Endothelial cell of hepatic sinusoid (primary cell): ENCODE results near the gene UCK2.

ENCODE experiments used
- in situ Hi-C: cut with HindIII; loops from 2 replicates; pipeline ENCODE4 v1.10.0; 2017; ENCODE audit warnings: low sequenced_read_pairs

UCK2 gene

DNA sequence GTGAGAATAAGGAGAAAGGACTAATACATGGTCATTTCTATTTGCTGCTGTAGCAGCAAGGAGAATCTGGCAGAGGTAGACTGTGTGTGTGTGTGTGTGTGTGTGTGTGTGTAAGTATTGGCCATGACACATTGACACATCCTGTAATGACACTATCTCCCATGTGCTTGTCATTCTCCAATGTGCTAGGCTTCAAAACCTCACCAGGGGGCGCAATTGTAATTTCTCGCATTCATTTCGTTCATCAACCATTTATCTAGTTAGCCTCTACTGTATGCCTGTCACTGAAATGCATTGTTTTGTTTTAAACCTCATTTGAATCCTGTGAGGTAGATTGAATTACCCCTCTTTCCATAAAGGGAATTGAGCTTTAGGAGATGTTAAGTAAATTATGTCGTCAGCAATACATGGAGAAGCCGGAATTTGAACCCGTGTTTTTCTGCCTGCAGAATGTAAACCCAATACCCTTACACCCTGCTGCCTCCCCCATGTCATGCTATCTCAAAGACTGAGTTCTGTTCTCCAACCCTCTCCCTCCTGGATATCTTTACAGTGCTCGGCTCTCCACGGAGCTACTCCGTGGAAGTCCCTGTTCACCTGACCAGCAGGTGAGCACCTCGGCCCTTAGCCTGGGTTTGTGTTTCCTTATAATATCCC lies 100.8 kb downstream of the UCK2 start:
- in situ Hi-C loops = loop anchor here (5.0 kb wide), 2 partner anchors 124 to 286 kb away; no protein-coding TSS in a partner anchor

DNA sequence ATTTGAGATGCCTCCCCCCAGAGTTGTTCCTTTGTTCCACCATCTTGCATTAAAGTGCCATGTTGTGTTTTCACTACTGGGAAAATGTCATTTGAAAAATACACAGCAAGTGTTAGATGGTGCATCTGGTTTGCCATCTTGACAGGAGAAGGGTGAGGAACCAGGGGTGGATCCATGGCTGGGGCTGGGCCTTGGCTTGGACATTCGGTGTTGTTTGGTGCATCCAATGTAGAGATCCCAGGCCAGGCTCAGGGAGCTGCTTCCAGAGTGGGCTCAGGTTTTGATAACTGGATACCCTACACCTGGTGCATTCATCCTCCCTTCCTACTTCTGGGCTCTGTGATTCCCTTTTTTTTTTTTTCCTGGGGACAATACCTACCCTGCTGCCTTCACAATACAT lies 103.5 kb downstream of the UCK2 start:
- in situ Hi-C loops = no loop called here

DNA sequence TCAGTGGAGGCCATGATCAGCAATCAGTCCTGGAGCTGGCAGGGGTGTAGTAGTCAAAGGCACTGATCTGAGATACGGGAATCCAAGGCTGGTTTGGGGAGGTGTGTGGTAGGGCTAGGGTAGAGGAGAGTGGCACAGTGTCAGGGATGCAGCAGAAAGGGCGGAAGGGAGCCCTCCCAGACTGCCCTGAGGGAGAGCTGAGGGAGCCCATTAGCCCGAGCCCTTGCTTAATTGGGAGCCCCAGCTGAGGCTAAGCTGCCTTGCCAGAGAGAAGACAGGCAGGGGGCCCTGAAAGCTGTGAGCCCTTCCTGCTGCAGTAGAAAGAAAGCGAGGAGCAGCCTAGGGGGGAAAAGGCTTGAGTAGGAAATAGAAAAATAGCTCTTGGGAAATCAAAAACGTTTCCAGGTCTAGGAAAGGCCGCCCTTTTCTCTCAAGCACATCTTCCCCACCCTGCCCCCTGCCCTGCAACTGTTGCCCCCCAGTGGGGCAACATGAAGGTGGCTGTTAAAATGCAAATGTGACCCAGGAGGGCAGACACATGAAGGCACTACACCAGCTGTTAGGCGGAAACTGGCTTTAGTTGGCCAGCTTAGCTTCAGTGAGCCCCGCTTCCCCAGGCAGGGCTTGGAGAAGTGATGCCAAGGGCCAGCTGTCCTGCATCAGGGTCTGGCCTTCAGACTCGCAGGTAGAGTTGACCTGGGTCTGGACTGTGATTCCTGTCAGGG lies 106.2 kb downstream of the UCK2 start:
- in situ Hi-C loops = no loop called here

DNA sequence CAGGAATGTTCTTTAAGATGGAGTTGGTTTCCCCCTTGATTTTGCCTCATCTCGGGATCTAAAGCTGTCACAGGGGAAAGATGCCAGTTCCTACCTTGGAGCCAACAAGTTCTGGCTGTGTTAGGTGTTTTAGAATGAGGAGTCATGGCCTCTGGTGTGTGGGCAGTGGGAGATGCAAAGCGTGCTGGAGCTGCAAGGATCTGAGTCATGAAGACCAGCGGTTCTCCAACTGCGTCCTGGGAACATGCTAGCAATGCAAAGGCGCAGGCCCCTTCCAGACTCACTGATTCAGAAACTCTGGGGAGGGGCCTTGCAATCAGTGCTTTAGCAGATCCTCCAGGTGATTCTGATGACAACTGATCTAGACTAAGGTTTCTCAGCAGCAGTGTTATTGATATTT lies 109.1 kb downstream of the UCK2 start:
- in situ Hi-C loops = no loop called here

DNA sequence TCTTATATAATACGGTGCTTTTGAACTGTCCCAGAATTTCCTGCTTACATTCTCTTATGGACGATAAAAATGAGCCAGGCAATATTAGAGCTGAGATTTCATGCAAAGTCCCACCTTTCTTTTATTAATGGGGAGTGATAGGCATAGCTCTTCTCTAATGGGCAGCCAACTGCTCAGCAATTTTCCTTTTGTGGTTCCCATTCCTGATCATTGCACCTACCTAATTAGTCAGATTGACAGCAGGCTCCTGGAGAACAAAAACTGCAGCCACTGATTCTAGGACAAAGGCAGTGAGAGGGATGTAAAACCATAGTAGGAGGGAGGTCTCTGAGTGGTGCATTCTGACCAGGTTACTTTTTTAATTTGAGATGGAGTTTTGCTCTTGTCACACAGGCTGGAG lies 110.4 kb downstream of the UCK2 start:
- in situ Hi-C loops = no loop called here

DNA sequence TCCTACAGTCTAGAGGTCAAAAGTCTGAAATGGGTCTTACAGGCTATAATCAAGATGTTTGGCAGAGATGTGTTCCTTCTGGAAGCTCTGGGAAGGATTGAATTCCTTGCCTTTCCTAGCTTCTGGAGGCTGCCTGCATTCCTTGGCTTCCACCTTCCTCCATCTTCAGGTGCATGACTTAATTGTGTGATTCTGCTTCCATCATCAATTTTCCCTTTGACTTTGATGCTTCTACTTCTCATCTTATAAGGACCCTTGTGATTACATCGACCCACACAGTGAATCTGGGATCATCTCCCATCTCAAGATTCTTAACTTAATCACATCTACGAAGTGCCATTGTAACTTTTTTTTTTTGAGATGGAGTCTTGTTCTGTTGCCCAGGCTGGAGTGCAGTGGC lies 111.4 kb downstream of the UCK2 start:
- in situ Hi-C loops = no loop called here

DNA sequence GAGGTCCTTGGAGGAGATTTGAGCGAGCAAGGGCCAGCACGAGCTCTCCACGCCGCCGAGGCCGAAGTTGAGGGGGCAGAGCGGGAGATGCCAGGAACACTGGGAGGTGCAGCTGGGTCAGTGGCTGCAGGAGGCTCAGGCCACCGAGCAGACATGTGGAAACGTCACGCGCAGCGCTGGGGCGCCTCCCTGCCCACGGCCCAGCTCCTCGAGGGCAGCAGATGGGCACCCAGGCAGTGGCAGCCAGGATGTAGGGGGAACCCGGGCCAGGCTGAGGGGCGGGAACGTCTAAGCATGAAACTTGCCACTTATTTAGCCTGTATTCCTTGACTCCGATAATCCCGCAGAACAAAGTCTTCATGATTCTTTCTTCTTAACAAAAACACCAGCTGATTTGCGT lies 114.1 kb downstream of the UCK2 start:
- in situ Hi-C loops = no loop called here

DNA sequence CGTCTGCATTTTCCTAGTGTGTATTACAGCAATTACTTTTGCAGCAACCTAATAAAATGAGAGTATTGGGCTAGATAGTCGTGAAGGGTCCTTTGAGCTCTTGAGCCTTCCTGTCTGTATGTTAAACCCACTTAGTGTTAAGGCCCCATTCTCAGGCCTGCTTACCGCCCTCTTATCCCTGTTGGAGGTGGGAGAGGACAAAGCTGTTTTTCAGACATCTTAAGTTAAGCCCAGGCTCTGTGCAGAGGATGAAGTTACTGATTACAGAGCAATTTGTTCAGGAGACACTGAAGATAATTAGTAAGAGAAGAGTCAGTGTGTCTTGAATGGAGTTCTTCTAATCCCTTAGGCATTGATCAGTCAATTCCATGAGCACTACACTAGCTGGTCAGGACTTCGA lies 114.6 kb downstream of the UCK2 start:
- in situ Hi-C loops = no loop called here

DNA sequence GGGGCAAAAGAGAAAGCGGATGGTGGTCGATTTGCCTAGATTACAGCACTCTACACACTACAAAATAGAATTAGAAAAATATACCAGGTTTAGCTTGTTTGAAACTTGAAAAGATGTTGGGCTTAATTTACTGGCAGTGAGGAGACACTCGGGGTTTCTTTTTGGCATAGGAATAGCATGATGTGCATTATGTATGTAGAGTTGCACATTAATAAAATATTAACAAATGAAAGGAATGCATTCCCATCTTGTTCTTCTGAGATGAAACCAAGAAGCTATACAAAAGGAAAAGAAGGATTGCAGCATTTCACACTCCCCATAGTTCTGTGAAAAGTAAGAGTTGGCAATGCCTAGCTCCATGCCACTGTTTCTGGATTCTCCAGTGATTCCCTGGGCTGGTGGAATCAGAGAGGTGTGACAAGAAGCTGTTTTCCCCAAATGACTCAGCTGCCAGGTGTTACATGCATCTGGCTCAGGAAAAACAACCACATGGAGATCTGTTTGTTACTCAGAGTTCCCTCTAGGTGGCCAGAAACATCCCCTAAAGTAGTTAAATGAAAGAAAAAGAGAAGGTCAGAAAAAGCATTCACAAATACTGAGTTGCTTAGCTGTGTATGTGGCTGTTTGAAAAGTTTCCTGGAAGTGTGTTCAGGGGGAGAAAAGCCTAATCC lies 115.6 kb downstream of the UCK2 start:
- in situ Hi-C loops = no loop called here

DNA sequence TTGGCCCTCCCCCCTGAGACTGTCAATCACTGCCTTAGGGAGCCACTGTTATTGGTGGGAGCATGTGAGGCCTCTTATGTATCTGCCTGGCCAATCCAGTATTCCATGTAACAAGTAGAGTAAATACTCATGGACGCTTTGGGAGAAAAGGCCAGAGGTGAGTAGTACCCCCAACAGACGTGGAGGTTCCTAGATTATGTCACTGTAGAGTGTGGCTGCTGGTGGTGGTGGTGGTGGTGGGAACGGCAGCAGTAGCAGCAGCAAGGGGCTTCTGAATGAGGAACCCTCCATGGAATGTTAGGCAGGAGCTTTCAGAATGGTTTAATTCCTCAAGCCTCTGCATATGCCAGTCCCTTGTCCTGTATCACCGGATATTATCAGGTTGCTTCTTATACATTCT lies 118.5 kb downstream of the UCK2 start:
- in situ Hi-C loops = no loop called here

DNA sequence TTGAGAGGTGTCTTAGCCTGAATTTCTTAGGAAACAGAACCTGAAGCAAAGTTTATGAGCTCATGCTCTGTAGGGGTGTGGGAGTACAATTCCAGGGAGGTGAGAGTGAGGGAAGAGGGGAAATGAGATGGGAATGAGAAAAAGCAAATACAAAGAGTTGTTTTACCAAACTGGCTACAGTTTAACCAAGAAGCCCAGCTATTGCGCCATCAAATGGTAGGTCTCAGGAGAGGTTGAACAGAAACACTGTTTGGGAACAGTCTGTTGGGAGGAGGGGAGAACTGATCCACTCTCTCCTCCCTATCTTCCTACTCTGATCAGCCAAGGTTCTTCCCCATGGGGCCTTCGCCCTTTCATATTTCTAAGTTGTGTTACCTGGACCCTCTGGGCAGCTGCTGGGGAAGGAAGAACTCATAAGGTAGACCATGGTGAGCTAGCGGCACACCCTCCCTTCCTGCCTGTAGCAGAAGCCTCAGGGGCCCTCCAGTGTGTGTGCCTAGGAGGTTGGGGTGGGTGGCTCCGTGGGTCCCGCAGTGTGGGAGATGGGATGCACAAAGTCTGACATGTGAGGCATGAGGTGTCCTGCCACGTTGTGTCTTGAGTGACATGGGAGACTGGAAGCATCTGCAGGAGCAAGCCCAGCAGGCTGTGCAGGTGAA lies 120.5 kb downstream of the UCK2 start:
- in situ Hi-C loops = no loop called here

DNA sequence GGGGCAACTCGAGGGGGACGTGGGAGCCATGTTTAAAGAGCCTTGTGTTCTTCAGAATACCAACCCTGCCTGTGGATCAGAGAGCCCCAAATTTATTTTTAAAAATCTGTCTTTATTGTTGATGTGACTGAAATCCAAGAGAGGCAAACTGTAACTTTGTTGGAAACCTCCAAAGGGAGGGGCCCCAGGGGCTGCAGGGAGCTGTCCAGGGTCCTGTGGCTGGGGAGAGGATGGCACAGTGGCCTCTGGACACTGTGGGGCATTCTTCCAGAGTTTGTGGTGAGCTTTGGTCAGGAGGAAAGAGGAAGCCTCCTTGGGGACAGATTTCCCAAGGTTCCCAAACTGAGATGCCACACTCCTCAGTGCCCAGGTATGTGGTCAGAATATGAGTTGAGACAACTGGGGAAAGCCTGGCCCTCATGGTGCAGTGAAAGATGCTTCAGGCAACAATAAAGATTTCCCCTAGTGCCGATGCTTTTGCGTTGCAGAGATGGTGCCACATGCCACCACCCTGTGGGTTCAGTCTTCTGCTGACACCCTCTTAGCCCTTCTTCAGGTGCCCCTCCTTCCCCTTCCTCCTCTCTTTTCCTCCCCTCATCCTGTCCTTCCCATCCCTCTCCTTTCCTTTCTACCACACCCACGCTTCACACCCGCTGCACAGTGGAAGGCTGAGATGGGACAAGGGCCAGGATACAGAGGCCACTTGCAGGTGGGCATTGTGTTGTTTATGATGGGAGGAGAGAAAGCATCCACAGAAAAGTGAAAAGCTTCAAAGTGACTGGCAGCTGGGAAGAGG lies 122.1 kb downstream of the UCK2 start:
- in situ Hi-C loops = no loop called here

DNA sequence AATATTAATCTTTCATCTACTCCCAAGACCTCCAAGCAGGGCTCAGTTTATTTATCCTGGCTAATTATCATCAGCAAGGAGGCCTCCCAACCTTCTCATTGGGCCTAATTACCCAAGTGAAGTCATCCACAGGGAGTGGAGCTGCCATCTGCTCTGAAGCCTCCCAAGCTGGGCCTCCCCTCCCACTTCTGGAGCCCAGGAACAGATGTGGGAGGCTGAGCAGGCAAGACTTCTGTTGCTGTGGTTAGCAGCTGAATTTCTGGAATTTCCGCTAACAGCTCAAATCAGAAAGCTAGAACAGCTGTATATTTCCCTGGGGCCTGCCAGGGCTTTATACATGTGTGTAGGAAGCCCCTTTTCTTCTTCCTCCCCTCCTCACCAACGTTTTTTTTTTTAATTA lies 127.5 kb downstream of the UCK2 start:
- in situ Hi-C loops = no loop called here

DNA sequence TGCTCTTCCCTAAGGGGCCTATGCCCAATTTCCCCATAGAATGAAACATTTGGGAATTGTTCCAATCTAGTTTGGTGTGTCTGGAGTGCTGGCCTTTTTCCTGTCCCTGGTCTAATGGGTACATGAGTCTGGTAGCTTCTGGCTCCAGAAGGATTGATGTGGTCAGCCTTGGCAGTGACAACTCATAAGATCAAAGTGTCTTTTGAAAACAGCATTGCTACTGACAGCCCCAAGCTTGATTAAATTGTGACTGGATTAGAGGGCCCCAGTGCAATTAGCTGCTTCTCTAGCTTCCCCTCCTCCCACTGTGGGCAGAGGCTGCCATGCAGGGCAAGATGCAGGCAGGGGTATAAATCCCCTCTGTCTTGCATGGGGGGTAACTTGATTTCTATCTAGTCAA lies 130.9 kb downstream of the UCK2 start:
- in situ Hi-C loops = no loop called here

DNA sequence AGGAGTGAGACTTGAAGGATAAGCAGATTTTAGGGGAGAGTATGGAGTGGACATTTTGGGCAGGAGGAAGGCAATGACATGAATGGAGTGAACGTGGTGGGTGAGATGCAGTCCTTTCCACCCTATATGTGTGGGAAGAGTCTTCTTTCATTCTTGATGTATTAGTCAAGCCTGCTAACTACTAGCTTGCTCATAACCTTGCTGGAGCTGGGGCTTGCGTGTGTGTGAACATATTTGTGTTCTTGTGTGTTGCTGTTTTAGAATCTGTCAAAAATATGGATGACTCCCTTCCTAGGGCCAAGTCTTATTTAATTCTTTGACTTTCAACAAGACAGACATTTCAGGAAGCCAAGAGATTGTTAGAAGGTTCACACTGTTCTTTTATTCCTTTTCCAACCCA lies 132.7 kb downstream of the UCK2 start:
- in situ Hi-C loops = no loop called here

DNA sequence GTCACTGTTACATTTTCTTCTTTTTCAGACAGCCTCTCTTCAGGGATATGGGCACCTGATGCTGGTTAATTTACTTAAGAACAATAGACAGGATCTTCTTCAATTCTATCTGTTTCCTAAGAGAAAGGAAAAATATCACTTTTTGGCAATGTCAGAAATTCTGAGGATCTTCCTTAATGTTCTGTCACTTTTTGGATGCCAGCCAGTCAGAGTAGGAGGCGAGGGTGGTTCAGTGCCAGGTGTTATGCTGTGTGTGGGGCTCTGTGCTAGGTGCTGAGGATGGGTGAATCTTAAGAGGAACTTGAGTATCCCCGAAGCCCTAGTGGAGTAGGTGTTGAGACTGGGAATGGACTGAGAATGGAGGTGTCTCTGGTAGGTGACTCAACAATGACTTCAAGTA lies 133.5 kb downstream of the UCK2 start:
- in situ Hi-C loops = no loop called here
